AG04449 (cell line): ENCODE data around the gene CAP2.

Experiments
- CTCF ChIA-PET: fragments of 350-600 bp; formaldehyde crosslinking; extraction: SDS; loops from one replicate; lab custom pipeline; 2021; ENCODE audit warnings: antibody characterized with exemption; lab: Yijun Ruan, JAX
- POLR2A ChIA-PET: fragments of 400-600, 350-600 bp; formaldehyde crosslinking; extraction: SDS; loops from one replicate; lab custom pipeline; 2020; ENCODE audit warnings: antibody characterized with exemption, inconsistent platforms; lab: Yijun Ruan, JAX
- DNase-seq: peaks from one replicate; pipeline ENCODE4 v3.0.0-alpha.2; 2010; ENCODE audit warnings: low read depth, low spot score
- H3K4me3 ChIP-seq: 2 replicates; pipeline ENCODE4 v1.5.1; 2011; ENCODE audit warnings: low read depth, mild to moderate bottlenecking, control low read depth, low read length
- CTCF ChIP-seq: IDR thresholded peaks from one replicate; pipeline ENCODE4 v1.5.1; 2011; ENCODE audit warnings: mild to moderate bottlenecking, moderate library complexity, low read length, control low read depth, inconsistent platforms; ENCODE audit not compliant: insufficient read depth; ENCODE audit errors: missing control alignments

Gene CAP2

GRCh38 chr6:17354700-17355403, 38.5 kb upstream of the CAP2 start:
- ChIA-PET POLR2A (interaction anchor here (0.7 kb wide), 1 partner anchor 63 kb away, joined by 3 read pairs; no protein-coding TSS in a partner anchor), CTCF (interaction anchor here (1.1 kb wide), 1 partner anchor 21 kb away, joined by 3 read pairs; no protein-coding TSS in a partner anchor)
- no peak overlapping the region for H3K4me3 ChIP-seq
- no peak for TF ChIP-seq CTCF
- peak; percentile 44 for DNase-seq

GRCh38 chr6:17355404-17355774, 38.0 kb upstream of the CAP2 start:
- DNase-seq = no peak
- ChIA-PET CTCF (interaction anchor here (0.9 to 1.1 kb wide), 2 partner anchors 10 to 21 kb away, joined by 3 read pairs; no protein-coding TSS in a partner anchor), POLR2A (interaction anchor here (0.7 kb wide), 1 partner anchor 63 kb away, joined by 3 read pairs; no protein-coding TSS in a partner anchor)
- no peak for TF ChIP-seq CTCF
- no peak overlapping the region for H3K4me3 ChIP-seq

GRCh38 chr6:17358515-17358914, 34.9 kb upstream of the CAP2 start:
- CTCF ChIA-PET = no interaction called here
- DNase-seq = no peak
- POLR2A ChIA-PET = no interaction called here
- no peak overlapping the region for H3K4me3 ChIP-seq
- no peak for TF ChIP-seq CTCF

GRCh38 chr6:17360564-17360963, 32.8 kb upstream of the CAP2 start:
- no peak overlapping the region for H3K4me3 ChIP-seq
- ChIA-PET POLR2A (no interaction called here), CTCF (interaction anchor here (1.0 kb wide), 2 partner anchors 224 to 228 kb away, joined by 3 to 4 read pairs; no protein-coding TSS in a partner anchor)
- TF ChIP-seq CTCF = no peak
- no peak for DNase-seq

GRCh38 chr6:17361013-17361412, 32.4 kb upstream of the CAP2 start:
- ChIA-PET CTCF (interaction anchor here (1.0 kb wide), 1 partner anchor 223 kb away, joined by 3 read pairs; no protein-coding TSS in a partner anchor), POLR2A (no interaction called here)
- no peak for TF ChIP-seq CTCF
- no peak for DNase-seq
- H3K4me3 ChIP-seq = no peak overlapping the region

- TF ChIP-seq CTCF = no peak
- CTCF ChIA-PET = no interaction called here
- POLR2A ChIA-PET = no interaction called here
- DNase-seq = no peak
- H3K4me3 ChIP-seq = no peak overlapping the region
Observed at GRCh38 chr6:17365961-17366360, 27.4 kb upstream of the CAP2 start.
